ENCODE results near the gene COX7A2L.

- TF ChIP-seq, protein P1, sequence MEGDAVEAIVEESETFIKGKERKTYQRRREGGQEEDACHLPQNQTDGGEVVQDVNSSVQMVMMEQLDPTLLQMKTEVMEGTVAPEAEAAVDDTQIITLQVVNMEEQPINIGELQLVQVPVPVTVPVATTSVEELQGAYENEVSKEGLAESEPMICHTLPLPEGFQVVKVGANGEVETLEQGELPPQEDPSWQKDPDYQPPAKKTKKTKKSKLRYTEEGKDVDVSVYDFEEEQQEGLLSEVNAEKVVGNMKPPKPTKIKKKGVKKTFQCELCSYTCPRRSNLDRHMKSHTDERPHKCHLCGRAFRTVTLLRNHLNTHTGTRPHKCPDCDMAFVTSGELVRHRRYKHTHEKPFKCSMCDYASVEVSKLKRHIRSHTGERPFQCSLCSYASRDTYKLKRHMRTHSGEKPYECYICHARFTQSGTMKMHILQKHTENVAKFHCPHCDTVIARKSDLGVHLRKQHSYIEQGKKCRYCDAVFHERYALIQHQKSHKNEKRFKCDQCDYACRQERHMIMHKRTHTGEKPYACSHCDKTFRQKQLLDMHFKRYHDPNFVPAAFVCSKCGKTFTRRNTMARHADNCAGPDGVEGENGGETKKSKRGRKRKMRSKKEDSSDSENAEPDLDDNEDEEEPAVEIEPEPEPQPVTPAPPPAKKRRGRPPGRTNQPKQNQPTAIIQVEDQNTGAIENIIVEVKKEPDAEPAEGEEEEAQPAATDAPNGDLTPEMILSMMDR (IDR thresholded peaks at IDR 0.05): no peak
- no peak for TF ChIP-seq POLR2A (IDR thresholded peaks at IDR 0.05)
Observed at GRCh38 chr2:42300527-42300926, 60.5 kb downstream of the COX7A2L start.
